NOMO-1 (cell line): ENCODE measurements around the gene EPB41L2.

Source experiments
- DNase-seq, 2 experiments: peaks; one replicate each; lab custom pipeline; 2025; ENCODE audit not compliant: unreplicated experiment in 2 of 2; lab: John Stamatoyannopoulos, UW

The EPB41L2 gene

GRCh38 chr6:130847001-130847910, 215.8 kb downstream of the EPB41L2 start:
- DNase-seq, result no peak

GRCh38 chr6:130846501-130846900, 216.5 kb downstream of the EPB41L2 start:
- DNase-seq, result no peak

GRCh38 chr6:130843575-130844320, 219.3 kb downstream of the EPB41L2 start:
- peak in 1 of 2 experiments; percentile 56 for DNase-seq

- no peak for DNase-seq
Measured at GRCh38 chr6:130841128-130841728, 221.8 kb downstream of the EPB41L2 start.

- no peak for DNase-seq
Measured at GRCh38 chr6:130840050-130840449, 223.0 kb downstream of the EPB41L2 start.

- no peak for DNase-seq
Measured at GRCh38 chr6:130839379-130839778, 223.7 kb downstream of the EPB41L2 start.

GRCh38 chr6:130838951-130839350, 224.1 kb downstream of the EPB41L2 start:
- no peak for DNase-seq

GRCh38 chr6:130838250-130838860, 224.7 kb downstream of the EPB41L2 start:
- no peak for DNase-seq

- no peak for DNase-seq
Measured at GRCh38 chr6:130837067-130837466, 226.0 kb downstream of the EPB41L2 start.

GRCh38 chr6:130836055-130836640, 226.9 kb downstream of the EPB41L2 start:
- peak; percentile 21 to 42 for DNase-seq

GRCh38 chr6:130834482-130835251, 228.4 kb downstream of the EPB41L2 start:
- DNase-seq, result no peak

GRCh38 chr6:130833569-130833968, 229.5 kb downstream of the EPB41L2 start:
- no peak for DNase-seq

GRCh38 chr6:130831607-130832006, 231.4 kb downstream of the EPB41L2 start:
- no peak for DNase-seq

- DNase-seq, result peak; percentile 49 to 78
Measured at GRCh38 chr6:130829333-130829910, 233.6 kb downstream of the EPB41L2 start.

GRCh38 chr6:130827247-130828149, 235.5 kb downstream of the EPB41L2 start, which contains the start of gene SMLR1:
Gene SMLR1, plus strand, starts transcription at chr6:130827406. Its CDS starts 8 bp downstream, at chr6:130827414.
- no peak for DNase-seq

GRCh38 chr6:130826442-130827246, 236.4 kb downstream of the EPB41L2 start:
- no peak for DNase-seq

- DNase-seq, result no peak
Measured at GRCh38 chr6:130825772-130826441, 237.1 kb downstream of the EPB41L2 start.
